Activated CD4-positive, alpha-beta T cell treated with anti-CD3 and anti-CD28 coated beads for 1 hour (primary cell): ENCODE data around the gene PCSK6.

Source experiments
- DNase-seq: peaks from one replicate; pipeline ENCODE4 v3.0.0-alpha.2; 2020

Gene PCSK6

GRCh38 chr15:101489599-101490407 is at the start of gene PCSK6:
PCSK6 (minus strand) TSS chr15:101489707; CDS start chr15:101489670, 37 bp downstream.
- DNase-seq, result no peak

- DNase-seq, result no peak
Observed at GRCh38 chr15:101538996-101539395, 49.5 kb upstream of the PCSK6 start.

- no peak for DNase-seq
Observed at GRCh38 chr15:101538177-101538576, 48.7 kb upstream of the PCSK6 start.

GRCh38 chr15:101537483-101538080 is 48.1 kb upstream of the PCSK6 start:
- no peak for DNase-seq

- no peak for DNase-seq
Observed at GRCh38 chr15:101536875-101537405, 47.4 kb upstream of the PCSK6 start.

GRCh38 chr15:101536166-101536874 is 46.8 kb upstream of the PCSK6 start:
- no peak for DNase-seq

- no peak for DNase-seq
Observed at GRCh38 chr15:101535170-101535902, 45.8 kb upstream of the PCSK6 start.

- DNase-seq, result no peak
Observed at GRCh38 chr15:101534376-101534970, 45.0 kb upstream of the PCSK6 start.

- DNase-seq, result no peak
Observed at GRCh38 chr15:101533371-101534140, 44.0 kb upstream of the PCSK6 start.

GRCh38 chr15:101532865-101533264 is 43.4 kb upstream of the PCSK6 start:
- no peak for DNase-seq

GRCh38 chr15:101531170-101531569 is 41.7 kb upstream of the PCSK6 start:
- DNase-seq, result no peak

- no peak for DNase-seq
Observed at GRCh38 chr15:101530224-101530958, 40.9 kb upstream of the PCSK6 start.

- no peak for DNase-seq
Observed at GRCh38 chr15:101528917-101529299, 39.4 kb upstream of the PCSK6 start.

GRCh38 chr15:101528108-101528916 is 38.8 kb upstream of the PCSK6 start:
- DNase-seq, result no peak

GRCh38 chr15:101526890-101527289 is 37.4 kb upstream of the PCSK6 start:
- DNase-seq, result no peak

- DNase-seq, result no peak
Observed at GRCh38 chr15:101526442-101526841, 36.9 kb upstream of the PCSK6 start.

- DNase-seq, result no peak
Observed at GRCh38 chr15:101526021-101526420, 36.5 kb upstream of the PCSK6 start.

- DNase-seq, result no peak
Observed at GRCh38 chr15:101525087-101525669, 35.7 kb upstream of the PCSK6 start.

- no peak for DNase-seq
Observed at GRCh38 chr15:101523560-101523940, 34.0 kb upstream of the PCSK6 start.
